Measurements from ENCODE around the gene AGAP9.
"Not testable (repeated sequence)": the region's sequence is repeated elsewhere in the genome, so short reads cannot be mapped to it uniquely, and the experiment has no call there.

DNA sequence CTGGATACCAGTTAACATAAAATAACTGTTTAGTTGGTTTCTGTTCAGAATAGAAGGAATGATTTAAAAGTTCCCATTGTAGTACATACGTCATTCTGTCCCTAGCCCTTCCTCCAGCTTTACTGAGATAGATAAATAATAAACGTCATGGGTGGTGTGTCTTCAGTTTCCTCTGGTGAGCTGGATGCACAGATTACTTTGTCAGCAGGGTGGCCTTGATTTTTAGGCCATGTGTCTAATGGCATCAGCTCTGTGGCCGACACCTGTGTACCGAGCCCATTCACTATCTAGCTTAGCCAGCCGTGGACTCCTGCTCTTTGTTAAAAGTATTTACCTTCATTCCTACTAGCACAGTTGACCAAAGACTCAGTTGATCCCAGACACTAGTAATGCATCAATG is 34.7 kb upstream of the AGAP9 start:
- TF ChIP-seq HDAC6 (IDR thresholded peaks at IDR 0.05; ENCODE audit: low read depth, low read length); ZNF224 (CRISPR knock-in tag; IDR thresholded peaks at IDR 0.05); PHF8 (IDR thresholded peaks at IDR 0.05; ENCODE audit: borderline replicate concordance, low read length); FOXK2 (conservative IDR thresholded peaks at IDR 0.05 in 1 of 2, IDR thresholded peaks at IDR 0.05 in 1 of 2; ENCODE audit: low read depth in 2 of 2): not testable (repeated sequence)
- TF ChIP-seq, protein P1, sequence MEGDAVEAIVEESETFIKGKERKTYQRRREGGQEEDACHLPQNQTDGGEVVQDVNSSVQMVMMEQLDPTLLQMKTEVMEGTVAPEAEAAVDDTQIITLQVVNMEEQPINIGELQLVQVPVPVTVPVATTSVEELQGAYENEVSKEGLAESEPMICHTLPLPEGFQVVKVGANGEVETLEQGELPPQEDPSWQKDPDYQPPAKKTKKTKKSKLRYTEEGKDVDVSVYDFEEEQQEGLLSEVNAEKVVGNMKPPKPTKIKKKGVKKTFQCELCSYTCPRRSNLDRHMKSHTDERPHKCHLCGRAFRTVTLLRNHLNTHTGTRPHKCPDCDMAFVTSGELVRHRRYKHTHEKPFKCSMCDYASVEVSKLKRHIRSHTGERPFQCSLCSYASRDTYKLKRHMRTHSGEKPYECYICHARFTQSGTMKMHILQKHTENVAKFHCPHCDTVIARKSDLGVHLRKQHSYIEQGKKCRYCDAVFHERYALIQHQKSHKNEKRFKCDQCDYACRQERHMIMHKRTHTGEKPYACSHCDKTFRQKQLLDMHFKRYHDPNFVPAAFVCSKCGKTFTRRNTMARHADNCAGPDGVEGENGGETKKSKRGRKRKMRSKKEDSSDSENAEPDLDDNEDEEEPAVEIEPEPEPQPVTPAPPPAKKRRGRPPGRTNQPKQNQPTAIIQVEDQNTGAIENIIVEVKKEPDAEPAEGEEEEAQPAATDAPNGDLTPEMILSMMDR (IDR thresholded peaks at IDR 0.05 in 2 of 3, conservative IDR thresholded peaks at IDR 0.05 in 1 of 3; ENCODE audit: insufficient read depth in 2 of 3, low read depth in 1 of 3, low read length in 3 of 3), result not testable (repeated sequence)

Measured in K562 (cell line).